ENCODE data around the gene STAB2. TPM values are rescaled to one million over a fixed set of nuclear protein-coding genes. Genes with fewer than 3 reads are reported as not detected.

Gene STAB2
- total and polyA plus RNA-seq, 2 of the 8 experiments (the other 6 are each of a cell fraction or from before 2014, with no cell fraction given) = not detected

GRCh38 chr12:103778781-103779180 lies 191.7 kb downstream of the STAB2 start (continued):
- TF ChIP-seq GABPA (IDR thresholded peaks at IDR 0.05; ENCODE audit: borderline replicate concordance, insufficient read depth, low read length) (no peak), JUN (IDR thresholded peaks at IDR 0.05; ENCODE audit: low read depth, low read length) (no peak), RAD21 (IDR thresholded peaks at IDR 0.05 in 1 of 2, conservative IDR thresholded peaks at IDR 0.05 in 1 of 2; ENCODE audit: low read depth in 2 of 2, low read length in 2 of 2) (no peak), E2F6 (IDR thresholded peaks at IDR 0.05) (no peak)
